GM19238 (cell line): ENCODE results near the gene MAPKAP1.

Experiments
- DNase-seq: peaks from one replicate; pipeline ENCODE4 v3.0.0; 2011; ENCODE audit warnings: low spot score; ENCODE audit not compliant: insufficient read length

MAPKAP1 gene

DNA sequence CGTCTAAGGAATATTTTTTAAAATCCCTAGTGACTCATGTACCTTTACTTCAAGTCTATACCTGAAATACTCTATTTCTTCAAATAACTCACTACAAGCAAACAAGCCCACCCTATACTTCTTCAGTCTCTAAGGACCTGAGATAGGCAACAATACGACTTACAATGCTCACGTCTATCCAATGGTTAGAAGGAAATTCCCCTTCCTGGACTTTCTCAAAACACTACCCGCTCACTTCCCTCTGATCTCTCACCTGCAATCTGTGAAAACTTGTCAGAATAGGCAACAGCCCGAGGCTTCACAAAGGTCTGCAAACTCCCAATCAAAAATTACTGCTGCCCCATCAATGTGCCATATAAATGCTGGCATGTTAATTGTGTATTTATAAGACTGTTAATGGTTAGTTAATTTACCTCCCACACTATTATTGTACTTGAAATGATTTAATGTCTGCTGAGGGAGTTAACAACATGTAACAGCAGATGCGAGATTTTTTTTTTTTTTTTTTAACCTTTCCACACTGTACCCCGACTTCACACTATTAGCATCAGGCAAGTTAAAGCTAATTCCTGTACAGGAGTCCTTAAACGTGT is 27.3 kb downstream of the MAPKAP1 start:
- no peak for DNase-seq

DNA sequence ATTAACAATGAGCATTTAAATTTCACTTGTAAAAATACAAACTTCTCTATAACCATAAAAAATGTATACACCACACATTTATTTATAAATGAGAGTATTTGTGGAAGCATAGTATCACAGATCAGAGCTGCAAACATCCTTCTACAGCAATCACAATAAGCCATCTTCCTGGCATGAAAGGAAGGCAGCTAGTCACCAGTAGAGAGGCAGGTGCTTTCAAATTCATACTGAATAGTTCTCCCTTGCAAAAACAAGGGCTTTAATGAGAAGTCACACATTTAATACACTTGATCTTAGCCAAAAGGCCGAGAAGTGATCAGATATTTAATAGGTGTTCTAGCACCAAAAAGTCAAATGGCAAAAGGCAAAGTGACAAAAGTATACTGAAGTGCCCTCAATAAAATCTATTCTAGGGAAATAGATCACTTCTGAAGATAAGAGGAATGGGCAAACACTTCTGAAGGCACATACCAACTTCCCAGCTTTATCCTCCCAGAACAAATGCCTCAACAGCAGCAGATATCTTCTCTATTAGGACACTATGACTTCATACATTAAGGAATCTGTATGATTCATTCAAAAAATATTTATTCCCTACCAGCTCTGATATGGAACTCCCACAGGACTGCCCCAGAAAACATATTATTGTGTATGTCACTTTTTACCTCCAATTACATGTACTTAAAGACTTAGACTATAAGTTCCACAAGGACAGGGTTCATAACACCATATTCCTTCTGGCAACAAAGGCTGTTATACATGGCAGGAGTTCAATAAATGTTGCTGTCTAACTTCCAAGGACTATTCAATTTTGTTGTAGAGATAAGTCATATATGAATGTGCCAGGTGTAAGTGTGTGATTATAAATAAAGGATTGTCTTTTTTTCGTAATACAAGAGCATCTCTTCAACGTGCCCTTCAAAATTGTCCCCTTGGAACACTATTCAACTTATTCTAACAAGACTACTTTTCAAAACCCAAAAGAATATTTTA is 31.7 kb downstream of the MAPKAP1 start:
- no peak for DNase-seq

DNA sequence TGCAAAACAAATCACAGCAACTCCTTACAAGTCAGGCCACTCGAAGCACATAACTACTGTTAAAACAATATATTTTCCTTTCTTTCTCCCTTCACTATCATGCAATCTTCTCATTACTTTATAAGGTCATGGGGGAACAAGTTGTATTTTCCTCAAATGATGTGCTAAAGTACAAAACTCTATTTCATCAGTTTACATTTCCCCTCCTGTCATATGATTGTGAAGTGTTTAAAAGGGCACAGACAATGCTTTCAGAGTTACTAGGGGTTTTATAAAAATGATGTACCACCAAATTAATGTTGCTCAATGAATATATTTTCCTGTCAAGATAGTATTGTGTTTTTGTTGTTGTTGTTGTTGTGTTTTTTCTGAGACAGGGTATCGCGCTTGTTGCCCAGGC is 34.1 kb downstream of the MAPKAP1 start:
- DNase-seq = no peak

DNA sequence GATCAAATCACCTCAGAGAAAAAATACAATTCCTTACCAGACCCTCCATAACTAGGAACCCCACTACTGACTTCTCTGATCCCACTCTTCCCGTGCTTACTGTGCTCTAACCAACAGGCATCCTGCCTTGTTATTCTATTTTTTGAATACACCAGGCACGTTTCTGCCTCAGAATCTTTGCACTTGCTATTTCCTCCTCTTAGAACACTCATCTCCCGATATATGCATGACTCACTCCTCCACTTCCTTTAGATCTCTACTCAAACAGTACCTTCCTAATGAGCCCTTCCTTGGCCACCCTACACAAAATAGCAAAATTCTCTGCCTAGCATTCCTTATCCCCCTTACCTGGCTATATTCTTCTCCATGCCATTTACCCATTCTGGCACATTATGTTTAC is 43.9 kb downstream of the MAPKAP1 start:
- no peak for DNase-seq

DNA sequence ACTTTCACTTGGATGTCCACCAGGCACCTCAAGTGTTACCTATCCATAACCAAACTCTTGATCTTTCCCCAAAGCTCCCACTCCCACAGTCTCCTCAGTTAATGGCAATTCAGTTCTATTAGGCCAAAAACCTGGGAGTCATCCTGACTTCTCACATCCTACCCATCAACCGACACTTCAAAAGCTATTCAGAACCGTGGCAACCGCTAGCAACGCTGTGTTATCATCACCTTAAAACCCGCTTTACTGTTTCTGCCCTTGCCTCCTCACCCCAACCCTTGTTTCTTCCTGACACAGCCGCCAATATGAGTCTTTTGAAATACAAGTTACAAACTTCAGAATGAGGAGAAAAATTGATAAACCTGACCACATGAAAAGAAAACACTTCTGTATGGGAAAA is 46.5 kb downstream of the MAPKAP1 start:
- no peak for DNase-seq

DNA sequence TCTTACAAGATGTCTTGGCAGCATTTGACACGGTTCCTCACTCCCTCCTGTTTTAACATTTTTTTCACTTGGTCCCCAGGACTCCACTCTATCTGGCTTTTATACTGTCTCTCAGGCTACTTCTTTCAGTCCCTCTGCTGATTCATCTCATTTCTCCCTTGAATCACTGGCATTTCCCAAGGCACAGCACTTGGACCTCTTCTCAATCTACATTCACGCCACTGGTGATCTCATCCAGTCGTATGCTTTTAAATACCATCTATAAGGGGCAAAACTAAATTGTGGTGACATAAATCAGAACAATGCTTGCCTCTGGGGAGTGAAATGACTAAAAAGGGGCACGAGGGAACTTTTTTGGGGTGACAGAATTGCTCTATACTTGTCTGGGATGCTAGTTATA is 47.1 kb downstream of the MAPKAP1 start:
- DNase-seq = no peak

DNA sequence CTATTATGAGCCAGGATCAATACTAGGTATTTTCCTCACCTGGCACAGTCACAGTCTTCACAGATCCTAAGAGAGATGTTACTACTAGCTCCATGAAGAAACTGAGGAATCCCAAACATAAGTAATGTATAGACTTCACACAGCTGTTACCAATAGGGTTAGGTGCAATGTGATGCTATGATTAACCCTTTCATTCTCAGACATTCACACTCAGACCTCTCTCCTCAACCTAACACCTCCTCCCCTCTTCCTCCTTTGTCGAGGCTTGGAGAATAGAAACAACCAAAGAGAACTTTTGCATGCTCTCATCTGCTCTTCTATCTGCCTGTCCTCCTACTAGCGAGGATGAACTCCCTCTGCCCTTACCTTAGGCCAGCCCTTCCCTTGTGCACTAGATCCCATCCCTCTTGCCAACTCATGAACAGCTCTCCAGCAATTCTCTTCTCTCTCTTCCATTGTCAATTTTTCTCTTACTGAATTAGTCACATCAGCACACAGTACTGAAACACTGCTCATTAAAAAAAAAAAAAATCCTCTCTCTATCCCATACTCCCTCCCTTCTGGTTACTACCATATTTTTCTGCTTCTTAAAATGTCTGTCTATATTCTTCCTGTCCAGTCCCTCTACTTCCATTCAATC is 47.7 kb downstream of the MAPKAP1 start:
- no peak for DNase-seq

DNA sequence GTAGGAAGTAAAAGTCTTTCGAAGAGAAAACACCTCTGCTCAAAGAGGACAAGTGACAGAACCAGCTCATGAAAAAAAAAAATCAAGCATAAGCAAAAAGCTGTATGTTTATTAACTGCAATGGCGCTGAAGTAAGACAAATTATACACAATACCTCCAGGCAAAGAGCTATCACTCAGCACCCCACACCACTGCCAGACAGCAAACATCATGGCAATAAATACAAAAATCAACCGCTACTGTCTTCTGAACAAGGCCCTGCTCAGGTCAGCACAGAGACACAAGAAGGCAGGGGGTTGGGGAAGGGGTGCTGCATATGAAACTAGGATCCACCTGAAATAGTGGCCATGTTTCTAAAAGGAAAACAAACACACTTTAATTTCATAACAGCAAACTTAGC is 50.4 kb downstream of the MAPKAP1 start:
- DNase-seq = no peak

DNA sequence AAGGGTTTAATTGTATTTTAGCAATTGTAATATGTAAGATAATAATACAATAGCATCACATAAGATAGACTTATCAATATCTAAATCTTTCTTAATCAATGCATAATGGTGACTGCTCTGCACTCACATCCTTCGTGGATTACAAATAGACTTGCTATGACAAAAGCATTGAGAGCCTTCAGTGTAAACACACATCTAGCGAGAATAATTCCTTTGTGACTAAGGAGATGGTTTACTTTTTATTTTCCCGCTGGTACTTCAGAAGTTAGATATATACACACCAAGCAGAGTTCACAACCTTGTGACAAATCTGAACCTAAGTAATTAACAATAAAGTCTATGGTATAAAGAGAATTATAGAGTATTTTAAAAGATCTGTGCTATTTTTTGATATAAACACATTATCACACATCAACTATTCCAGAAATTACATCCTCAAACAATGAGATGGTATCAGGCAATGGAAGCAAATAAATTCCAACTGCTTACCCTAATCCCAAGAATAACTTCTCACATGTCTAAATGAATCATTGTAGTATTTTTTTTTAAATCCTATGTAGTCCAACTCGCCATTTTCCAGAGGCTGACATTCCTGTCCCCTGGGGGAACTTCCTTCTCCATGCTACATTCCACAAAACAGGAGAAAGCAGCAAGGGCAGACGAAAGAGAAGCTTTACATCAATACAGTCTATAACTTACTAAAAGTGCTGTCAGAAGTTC is 51.2 kb downstream of the MAPKAP1 start:
- DNase-seq = no peak

DNA sequence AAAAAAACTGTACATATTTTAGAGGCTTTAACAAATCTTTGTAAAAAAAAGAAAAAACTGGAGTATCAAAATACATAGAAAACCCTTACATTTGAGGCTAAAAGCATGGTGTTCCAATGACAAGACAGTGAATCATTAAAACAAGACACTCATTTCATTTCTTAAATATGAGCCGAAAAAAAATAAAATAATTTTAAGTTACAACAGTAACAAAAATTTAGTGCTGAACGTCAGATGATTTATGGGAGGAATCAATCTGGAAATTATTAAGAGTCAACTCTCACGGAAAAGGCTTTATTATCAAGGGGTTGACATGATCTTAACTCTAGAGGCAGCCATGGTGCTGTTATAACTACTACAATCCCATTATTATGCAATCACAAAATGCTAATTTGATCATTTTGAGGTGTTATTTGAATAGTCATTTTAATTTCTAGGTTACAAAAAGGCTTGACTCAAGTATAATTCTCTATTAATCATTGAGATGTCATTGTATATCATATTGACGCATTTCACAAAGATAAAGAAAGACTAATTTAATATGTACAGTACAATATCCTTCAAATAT is 51.9 kb downstream of the MAPKAP1 start:
- no peak for DNase-seq

DNA sequence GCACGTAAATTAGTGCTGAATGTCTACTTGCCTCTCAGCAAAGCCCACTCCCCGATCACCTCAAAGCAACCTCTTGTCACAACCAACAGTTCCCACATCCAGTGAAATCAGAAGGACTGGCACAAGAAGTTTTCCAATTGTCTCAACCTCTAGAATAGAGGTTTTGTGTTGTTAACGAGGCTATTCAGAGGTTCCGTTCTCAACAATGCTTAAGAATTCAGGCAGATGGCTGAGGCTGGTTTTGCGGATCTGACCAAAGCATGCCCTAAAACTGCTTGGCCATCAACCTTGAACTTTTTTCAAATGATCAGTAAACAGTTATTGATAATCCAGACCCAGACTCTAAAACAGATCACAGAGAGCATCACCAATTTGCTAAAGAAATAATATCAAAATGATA is 52.9 kb downstream of the MAPKAP1 start:
- DNase-seq = no peak

DNA sequence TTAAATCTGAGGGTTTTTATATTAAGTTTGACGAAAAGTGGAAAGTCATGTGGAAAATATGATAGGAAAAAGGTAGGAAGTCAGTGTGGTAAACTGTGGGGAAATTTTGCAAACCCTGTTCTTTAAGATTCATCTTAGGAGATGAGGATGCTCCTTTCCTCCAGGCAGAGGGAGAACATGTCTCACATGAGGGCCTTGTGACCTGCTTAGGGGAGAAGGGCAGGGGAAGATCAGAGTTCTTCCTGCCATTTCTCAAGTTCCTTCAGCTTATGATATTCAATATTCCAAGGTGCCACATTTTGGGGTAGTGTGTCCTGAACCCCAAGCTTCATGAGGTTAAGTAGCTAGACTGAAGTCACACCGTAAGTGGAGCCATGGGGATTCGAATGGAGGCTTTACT is 53.7 kb downstream of the MAPKAP1 start:
- DNase-seq = no peak

DNA sequence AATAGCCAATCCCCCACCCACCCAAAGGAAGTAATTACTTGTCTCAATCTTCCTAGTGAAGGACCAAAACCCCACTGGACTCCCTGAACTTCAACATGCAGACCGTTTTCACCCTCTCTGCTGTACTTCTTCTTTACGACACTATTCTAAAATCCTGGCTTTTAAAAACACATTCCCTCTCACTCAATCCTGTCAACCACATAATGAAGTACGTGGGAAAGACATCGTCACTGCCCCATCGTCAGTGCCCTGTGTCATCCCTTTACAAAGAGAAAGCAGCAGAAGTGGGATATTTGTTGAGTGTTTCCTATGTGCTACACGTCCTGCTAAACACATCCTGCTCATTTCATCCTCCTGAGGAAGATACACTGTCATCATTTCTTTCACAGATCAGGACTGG is 54.2 kb downstream of the MAPKAP1 start:
- DNase-seq = no peak

DNA sequence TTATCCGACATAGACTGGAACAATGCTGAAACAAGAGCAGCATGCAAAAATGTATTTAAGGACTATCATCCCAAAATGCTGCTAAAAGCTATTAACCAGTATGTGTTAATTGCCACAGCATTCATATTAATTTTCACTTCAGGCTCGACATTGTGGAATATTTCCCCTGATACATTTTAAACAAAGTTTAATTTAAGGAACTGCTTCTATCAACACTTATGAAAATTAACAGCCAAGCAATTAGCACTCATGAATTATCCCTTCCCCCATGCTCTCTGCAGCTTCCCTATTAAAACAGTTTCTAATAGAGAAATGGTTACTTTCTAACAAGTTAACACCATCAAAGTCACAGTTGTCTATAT is 54.8 kb downstream of the MAPKAP1 start:
- DNase-seq = no peak

DNA sequence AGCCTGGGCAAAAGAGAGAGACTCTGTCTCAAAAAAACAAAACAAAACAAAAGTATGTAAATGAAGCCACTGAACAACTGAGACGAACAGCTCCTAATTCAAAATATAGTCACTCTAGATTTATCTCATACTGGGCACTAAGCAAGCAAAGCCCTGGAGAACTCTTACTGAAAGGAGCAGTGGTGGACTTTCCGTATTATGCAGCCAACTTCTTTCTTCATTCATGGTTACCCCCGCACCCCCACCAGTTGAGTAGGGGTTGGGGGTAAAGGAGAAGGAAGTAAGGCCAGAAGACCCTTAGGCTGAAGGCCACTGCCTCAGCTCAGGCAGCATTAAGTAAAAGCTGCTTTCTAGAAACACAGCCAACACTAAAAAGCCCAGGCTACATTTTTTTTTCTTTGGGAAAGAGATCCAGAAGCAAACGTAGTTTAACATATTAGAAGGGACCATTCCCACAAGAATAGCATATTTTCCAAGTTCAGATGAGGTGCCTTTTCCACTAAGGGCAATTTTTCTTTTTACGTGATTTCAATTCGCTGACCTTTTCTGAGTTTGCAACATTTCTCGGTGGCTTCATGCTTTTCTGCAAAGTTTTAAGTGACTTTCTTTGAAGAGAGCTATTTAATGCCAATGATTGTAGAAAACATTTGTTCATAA is 55.3 kb downstream of the MAPKAP1 start:
- no peak for DNase-seq

DNA sequence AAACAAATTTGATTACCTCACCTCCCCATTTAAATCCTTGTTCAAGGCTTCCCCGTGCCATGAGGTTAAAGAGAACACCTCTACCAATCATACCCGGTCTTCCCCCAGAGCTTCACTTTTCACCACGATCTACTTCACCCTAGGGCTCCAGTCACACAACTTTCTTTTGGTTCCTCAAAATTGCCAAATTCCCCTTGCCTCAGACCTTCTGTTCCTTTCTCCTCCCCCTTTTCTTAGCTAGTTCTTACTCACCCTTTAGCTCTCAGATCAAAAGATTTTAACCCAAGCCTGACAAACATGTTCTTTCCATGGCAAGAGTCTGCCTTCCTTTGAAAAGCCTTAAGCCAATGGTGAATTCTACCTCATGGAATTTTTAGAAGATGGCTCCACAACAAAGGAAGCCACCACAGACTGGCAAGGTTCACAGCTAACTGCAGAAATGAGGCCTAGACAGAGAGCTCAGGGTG is 56.7 kb downstream of the MAPKAP1 start:
- peak; percentile 33 for DNase-seq

DNA sequence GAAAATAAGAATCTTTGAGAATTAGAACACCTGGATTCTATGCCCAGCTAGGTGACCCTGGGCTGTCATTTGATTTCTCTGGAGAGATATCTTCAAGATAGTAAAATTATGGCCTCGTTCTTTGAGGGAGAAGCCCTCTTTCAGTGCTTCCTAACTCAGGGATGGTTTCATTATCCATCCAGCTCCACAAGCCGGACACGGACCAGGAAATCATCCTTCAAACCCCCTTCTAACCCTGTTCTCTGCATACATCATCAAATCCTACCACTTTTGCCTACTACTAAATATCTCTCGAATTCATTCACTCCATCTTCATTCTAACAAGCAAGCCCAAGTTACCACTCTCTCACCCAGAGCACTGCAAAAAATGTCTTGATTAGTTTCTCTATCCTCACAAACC is 57.2 kb downstream of the MAPKAP1 start:
- DNase-seq = no peak

DNA sequence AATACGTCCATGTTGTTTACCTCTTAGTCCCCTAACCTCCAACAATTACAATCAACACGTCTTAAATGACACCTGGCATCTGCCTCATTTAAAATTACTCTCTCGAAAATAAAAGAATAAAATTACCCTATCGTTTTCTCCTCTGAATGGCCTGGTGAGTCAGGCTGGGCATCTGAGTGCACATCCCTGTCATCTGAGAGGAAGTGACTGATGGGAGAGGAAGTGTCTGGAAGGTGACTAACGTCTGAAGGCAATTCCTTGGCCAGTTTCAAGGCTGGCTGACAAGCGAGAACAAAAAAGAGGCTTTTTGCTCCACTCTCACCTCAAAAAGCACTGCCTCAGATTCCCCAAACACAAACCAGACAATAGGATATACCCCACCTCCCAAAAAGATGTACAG is 57.7 kb downstream of the MAPKAP1 start:
- DNase-seq = no peak

DNA sequence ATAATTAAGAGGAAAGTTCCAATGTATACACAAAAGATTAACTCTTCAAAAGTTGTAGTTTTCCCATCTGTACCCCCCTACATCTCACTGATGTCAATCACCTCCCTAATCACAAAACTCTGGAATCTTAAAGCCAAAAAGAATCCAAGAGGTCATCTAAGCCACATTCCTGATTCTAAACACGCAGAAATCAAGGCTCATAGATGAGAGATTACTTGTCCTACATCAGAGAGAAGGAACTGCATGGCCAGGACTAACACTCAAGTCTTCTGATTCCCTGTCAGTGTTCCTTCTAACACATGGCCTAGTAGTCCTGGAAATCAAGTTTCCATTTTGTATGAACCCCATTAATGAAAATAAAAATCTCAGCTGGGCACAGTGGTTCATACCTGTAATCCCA is 58.7 kb downstream of the MAPKAP1 start:
- DNase-seq = no peak

DNA sequence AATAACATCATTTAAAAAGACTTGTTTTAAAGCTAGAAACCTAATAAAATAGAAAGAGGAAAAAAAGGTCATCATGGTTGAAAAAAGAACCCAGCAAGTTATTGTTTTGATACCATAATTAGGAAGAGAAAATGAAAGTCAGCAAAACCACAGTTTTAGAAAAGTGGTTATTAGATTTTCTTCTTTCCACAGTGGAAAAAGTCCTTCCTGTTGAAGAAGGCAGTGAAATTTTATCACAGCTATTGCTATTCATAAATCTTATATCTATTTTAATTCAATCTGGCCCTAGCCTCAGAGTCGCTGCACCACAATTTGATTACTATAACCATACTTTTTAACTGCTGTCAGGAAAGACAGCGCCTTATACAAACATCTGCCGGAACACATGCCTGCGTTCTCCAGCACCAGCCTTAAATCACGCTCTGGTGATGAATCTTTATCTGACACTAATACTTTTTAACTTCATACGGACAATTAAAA is 60.3 kb downstream of the MAPKAP1 start:
- DNase-seq = no peak

DNA sequence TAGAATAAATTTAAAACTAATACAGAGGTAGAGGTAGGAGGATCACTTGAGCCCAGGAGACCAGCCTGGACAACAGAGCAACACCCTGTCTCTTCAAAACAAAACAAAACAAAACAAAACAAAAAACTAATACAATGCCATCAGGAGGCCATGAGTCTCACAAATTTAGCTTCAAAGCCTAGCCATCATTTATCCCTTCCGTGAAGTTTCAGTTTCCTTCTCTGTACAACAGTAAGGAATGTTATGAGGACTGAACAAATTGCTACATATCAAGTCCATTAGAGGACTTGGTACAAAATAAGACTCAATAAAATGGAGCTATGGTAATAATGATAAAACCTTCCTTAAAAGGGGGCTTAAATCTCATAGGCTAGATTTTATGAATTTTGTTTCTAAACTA is 60.8 kb downstream of the MAPKAP1 start:
- no peak for DNase-seq
